ENCODE data around the gene IFIT3.
"Not testable (repeated sequence)": the region's sequence is repeated elsewhere in the genome, so short reads cannot be mapped to it uniquely, and the experiment has no call there.

IFIT3 gene

GRCh38 chr10:89336241-89336640, 8.4 kb downstream of the IFIT3 start:
- no peak for FAIRE-seq

DNA sequence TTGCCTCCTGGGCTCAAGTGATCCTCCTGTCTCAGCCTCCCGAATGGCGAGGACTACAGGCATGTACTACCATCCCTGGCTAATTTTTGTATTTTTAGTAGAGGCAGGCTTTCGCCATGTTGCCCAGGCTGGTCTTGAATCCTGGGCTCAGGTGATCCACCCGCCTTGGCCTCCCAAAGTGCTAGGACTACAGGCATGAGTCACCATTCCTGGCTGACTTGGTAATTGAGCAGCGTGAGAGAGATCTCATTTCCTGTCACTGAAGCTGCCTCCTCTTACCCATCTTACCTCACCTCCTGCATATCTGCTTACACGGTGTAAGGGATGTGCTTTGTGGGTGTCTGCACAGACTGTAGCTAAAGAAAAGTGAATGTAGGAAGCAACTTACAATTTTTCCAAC, 9.7 kb downstream of the IFIT3 start:
- FAIRE-seq, result no peak

- FAIRE-seq, result no peak
Observed at GRCh38 chr10:89338713-89339112, 10.9 kb downstream of the IFIT3 start.

- FAIRE-seq, result no peak
Observed at GRCh38 chr10:89339875-89340274, 12.1 kb downstream of the IFIT3 start.

- no peak for FAIRE-seq
Observed at GRCh38 chr10:89341649-89342048, 13.9 kb downstream of the IFIT3 start.

DNA sequence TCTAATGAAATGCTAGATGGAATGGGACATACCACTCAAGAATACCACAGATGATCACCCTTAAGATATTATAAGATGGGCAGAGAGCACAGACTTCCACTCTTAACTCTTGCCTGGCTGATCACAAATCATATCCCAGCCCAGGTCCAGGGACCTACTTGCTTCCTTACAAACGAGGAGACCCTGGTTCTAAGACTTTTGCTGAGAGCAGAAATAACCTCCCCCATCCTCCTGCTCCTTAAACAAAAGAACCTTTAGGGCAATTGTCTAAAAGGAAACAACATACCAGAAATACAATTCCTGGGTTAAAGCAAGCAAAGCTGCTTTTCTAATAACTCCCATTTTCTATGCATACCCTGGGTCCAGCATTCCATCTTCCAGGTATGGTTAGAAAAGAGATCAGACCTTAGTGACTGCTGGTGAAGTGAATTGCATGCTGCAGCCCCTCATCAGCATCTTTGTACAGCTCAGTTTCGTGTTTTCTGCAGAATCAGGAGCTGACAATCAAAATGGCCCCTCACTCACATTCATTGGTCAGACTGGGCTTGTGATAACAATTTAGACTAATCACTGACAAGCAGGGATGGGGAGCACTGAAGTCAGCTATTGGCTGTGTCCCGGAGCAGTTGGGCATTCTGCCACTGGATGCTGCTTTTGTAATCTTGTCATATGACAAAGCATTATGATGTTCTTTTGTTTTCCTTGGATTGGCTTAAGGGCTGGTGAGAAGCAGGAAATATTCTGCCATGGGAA, 14.6 kb downstream of the IFIT3 start:
- FAIRE-seq, result no peak

GRCh38 chr10:89343089-89343767, 15.4 kb downstream of the IFIT3 start:
- FAIRE-seq, result no peak

DNA sequence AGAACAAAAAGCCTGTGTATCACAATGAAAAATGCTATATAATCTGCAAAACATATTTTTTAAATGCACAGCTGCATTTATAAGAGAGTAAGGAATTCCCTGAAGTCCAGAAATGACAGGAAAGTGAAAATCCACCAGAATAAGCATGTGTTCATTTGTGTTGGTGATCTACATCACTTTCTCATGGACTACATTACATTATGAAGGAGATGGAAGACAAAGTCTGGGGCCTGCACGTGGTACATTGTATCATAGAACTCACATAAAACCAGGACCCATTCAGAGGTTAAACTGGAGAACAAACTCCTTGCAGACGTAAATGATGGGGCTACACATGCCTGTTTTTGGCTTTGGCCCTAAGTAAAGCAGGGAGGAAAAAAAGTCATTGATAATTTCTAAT, 16.4 kb downstream of the IFIT3 start:
- FAIRE-seq, result no peak

DNA sequence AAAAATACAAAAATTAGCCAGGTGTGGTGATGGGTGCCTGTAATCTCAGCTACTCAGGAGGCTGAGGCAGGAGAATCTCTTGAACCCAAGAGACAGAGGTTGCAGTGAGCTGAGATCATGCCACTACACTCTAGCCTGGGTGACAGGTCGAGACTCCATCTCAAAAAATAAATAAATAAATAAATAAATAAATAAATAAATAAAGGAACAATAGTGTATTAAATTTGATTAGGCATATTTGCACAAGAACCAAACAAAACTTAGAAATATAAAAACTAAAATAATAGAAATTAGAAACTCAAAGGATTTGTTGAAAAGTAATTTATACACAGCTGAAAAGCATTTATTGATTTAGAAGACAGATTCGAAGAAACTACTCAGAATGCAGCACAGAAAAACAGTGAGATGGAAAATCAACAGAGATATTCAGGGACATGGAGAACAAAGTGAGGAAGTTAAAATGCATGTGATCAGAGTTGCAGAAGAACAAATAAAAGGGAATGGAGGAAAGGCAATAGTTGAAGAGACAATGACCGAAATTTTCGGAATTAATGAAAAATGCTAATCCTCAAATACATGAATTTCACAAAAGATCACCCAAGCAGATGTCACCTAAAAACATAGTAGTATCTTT, 17.7 kb downstream of the IFIT3 start:
- FAIRE-seq, result no peak

- FAIRE-seq, result no peak
Observed at GRCh38 chr10:89346405-89347254, 18.8 kb downstream of the IFIT3 start.

- no peak for FAIRE-seq
Observed at GRCh38 chr10:89347701-89348457, 20.1 kb downstream of the IFIT3 start.

DNA sequence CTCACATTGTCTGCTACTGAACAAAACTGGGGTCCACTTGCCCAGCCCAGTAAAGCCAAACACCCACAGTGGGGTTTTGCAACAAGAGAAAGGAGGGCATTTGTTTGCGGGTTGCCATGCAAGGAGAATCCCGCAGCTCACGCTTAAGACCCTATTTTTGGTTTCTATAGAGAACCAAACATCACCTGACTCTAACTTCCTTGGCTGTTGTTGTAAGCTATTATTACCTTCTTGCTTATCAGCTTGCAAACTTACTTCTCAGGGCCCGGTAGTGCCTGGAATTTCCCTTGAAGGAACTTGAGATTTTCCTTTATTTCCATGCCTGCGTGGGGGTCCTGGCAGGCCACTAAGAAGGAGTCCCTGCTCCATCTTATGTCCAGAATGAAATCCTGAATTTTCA, 20.7 kb downstream of the IFIT3 start:
- no peak for FAIRE-seq

DNA sequence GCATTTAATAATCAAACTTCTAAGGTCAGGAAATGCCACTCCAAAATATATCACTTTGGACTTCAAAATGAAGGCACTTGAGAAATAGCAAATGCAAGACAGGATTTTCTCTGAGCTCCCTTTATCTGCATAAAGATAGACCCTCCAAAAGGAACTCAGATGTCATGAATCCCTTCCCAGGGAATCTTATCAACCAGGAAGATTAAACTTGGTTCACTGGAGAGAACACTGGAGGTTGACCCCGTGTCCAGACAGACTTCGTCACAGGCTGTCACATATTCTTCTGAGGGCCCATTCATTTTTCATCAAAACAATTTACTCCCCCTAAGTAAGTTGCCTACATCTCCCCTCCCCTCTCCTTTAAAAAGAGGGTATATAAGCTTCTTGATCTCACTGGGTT, 21.2 kb downstream of the IFIT3 start:
- no peak for FAIRE-seq

DNA sequence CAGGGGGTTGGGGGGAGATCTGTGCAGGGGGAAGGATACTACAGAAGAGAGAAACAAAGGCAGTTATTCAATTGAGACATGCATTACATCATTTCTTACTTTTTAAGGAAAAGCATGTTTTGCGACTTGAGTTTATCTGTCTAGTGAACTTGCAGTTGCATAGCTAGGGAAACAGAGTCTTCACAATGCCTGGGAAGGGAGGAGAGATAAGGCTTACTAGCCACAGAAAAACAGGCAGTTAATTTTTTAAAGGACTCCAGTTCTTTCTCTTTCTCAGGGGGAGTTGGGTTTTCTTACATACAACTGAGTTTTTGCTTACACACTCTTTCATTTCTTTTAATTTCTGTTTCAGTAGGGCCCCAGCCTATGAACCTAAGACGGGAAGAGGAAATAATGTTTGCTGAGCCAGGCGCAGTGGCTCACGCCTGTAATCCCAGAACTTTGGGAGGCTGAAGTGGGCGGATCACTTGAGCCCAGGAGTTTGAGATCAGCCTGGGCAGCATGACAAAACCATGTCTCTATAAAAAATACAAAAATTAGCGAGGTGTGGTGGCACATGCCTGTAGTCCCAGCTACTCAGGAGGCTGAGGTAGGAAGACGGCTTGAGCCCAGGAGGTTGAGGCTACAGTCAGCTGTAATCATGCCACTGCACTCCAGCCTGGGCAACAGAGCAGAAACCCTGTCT, 23.0 kb downstream of the IFIT3 start:
- not testable (repeated sequence) for FAIRE-seq

DNA sequence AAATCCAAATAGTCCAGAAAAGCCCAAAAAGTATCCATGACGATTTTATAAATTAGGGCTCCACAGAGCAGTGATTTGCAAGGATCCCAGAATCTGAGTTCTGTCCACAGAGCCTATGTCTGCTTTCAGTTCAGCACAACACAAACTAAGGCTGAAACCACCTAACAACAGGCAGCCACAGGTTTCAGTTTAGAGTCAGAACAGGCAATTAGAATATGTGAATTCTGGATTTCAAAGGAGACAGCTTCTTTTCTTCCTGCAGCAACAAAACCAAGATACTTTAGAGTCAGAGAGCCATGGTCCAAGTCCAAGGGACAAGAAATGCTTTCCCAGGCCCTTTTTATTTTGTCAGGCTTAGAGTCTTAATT, 23.6 kb downstream of the IFIT3 start:
- no peak for FAIRE-seq

DNA sequence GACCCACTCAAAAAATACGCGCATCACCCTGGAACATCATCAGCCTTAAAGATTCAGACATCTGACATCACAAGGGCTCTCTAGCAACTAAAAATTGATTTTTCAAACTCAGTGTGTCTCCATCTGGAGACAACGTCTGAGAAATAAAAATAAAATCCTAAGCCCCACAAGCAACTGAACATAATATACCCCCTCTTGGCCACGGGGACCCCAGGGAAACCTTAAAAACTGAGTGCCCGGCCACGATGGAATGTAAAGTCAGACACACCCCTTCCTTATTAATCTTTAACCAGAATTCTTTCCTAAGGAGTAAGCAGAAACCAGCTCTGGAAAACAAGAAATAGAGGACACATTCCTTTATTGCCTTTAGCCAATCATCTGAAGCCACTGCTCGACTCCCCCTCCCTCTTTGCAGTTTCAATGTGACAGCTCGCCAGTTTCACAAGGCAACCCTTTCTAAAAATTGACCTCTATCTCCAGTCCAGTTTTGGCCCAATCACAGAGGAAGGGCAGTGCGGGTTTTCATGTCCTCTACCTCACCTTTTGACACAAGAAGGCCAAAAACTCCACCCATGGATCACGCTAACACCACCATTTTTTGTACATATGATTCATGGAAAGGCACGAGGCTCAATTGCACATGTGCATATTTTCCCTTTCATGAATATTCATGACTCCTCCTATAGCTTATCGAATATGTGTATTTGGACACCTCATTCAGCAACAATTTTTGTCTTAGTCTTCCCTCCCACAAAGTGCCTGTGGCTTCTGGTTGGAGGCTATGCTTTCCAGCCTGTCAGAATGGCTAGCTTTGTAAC, 24.2 kb downstream of the IFIT3 start:
- FAIRE-seq, result no peak

GRCh38 chr10:89352802-89353201, 25.0 kb downstream of the IFIT3 start:
- FAIRE-seq, result no peak

DNA sequence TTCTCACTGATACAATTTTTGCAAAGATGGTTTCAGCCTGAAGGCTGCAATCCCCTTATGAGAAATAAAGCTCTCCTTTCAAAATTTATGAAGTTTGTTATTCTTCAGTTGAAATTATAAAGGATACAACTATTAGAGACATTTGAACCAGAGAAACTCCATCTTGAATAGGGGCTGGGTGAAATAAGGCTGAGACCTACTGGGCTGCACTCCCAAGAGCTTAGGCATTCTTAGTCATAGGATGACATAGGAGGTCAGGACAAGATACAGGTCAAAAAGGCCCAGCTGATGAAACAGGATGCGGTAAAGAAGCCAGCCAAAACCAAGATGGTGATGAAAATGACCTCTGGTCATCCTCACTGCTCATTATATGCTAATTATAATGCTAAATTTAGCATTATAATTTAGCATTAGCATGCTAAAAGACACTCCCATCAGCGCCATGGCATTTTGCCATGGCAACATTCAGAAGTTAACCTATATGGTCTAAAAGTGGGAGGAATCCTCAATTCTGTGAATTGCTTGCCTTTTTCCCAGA, 27.7 kb downstream of the IFIT3 start:
- no peak for FAIRE-seq

- FAIRE-seq, result no peak
Observed at GRCh38 chr10:89357096-89357495, 29.3 kb downstream of the IFIT3 start.

GRCh38 chr10:89357975-89358374, 30.2 kb downstream of the IFIT3 start:
- no peak for FAIRE-seq

DNA sequence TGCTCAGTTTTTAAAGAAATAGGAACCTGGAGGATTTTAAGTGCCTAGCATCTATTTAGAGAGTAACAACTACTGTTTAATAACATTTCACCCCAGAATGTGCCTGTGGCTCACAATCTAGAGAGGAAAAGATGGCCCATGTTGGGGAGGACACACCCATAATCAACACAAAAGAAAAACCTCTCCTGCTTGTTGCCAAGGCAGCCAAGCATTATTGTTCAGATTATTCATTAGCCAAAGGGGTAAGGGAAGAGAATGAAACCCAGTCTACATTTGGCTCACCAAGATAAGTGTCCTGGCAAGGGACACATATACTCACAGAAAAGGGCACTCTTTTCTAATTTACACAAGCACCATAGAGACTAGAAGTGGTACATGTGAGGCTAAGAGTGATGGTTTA, 32.4 kb downstream of the IFIT3 start:
- FAIRE-seq, result no peak

All from colon (tissue), 2 donors.